GM21717 (cell line): Measurements from ENCODE around the gene ITPKC.

ENCODE experiments used
- ATAC-seq: cut with Tn5 transposase; IDR thresholded peaks from one replicate; pipeline ENCODE4 v1.9.1; 2021; ENCODE audit warnings: mild to moderate bottlenecking, moderate library complexity; ENCODE audit not compliant: unreplicated experiment

Gene ITPKC

DNA sequence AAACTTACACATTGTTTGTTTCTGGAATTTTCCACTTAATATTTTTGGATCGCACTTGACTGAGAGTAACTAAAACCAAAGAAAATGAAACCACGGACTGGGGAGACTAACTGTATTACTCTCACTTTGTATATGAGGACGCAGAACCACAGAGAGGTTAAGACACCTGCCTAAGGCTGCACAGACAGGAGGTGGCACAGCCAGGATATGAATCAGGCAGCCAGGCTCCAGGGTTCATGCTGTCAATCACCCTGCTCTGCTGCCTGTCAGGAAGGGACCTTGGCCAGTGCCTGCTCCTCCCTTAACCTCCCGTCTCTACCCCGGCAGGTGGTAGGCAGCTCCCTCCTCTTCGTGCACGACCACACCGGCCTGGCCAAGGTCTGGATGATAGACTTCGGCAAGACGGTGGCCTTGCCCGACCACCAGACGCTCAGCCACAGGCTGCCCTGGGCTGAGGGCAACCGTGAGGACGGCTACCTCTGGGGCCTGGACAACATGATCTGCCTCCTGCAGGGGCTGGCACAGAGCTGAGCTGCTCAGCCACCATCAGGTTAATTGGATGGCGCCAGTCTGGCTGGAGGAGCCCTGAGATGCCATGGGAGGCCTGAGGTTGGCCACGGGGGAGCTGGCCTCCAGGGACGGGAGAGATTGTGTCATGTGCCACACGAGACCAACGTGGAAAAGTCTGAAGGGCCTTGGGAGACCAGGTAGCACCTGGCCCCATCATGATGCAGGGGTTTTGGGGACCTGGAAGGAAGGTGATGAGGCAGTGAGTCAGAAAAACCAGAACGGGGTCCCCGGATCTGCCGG lies 22.3 kb downstream of the ITPKC start:
- no peak for ATAC-seq

DNA sequence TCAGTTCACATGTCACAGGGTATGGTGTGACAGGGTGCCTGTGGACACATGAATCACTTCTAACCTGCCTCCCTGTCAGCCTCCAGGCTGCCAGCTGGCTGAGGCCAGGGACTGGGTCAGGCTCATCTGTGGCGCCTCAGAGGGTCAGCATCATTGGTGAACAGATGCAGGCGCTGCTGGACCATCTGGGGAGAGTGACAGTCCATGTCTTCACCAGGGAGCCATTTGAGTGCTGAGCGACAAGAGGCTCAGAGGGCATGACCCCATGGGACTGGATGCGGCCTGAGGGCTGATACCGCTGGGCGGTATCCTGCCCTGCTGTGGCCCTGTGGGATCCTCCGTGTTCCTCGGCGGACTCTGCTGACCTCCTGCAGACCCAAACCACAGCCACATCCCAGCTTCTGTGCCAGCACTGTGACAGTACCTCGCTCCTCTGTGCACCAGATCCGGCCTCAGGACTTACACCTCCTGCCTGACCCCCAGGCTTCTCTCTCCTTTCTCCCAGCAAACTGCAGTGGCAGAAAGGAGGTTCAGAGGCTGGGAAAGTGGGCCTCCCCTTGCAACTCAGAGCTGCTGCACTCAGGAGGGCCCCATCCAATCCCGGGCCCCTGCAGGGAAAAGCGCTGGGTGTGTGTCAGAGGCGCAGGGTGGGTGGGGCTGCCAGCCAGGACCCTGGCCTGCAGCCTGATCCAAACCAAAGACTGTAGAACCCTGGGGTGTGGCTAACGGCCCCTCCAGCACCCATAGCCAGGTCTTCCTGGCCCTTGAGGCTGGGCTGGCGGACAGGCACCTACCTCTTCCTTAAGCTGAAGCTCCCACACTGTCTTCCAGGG lies 23.2 kb downstream of the ITPKC start:
- ATAC-seq, result no peak

DNA sequence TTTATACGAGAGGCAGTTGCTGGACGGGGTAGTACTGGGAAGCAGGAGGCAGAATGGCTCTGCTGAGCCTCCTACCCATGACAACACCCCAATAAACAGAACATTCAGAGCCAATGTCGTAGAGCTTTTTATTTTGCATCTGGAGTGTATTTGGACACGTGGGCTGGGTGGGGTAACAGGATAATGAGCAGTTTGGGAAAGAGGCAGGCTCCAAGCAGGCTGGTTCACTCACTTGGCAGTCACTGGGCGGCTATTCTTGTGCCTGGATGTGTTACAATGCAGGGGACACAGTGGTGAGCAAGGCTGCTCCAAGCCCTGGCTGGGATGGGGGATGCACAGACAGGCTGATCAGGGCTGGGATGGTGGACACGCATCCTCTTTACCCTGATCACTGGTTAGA lies 23.8 kb downstream of the ITPKC start:
- no peak for ATAC-seq

DNA sequence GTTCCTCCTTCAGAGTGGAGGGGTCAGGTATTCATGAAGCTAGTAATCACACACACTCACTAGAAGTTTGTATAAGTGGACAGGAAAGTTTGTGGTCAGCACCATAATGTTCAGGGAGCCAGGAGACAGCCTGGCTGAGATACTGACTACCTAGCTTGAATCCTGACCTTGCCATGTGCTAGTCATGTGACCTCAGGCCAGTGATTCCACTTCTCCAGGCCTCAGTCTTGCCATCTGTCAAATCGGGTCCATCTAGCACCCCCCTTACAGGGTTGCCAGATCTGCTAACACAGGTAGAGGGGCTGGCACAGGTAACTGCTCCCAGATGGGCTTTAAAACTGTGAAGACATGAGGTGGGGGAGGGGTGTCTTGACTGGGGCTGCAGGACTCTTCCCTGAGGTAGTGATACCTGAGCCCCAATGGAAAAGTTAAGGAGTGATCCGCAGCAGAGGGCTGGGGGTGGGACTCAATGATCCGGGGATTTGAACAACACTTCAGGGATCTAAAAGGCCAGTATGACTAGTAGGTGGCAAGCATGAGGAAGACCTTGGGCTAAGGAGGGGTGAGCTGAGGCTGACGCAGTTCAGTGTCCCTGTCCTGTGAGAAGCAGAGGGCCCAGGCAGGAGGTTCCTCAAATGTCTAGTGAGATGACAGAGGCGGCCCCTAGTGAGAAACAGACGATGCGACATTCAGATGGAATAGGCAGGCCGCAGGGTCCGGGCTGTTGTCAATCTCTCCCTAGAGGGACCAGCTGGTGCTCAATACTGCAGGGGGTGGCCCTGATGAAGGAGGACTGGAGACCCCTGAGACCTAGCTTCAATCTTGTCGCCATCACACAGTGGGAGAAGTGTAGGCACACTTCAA lies 24.8 kb downstream of the ITPKC start:
- ATAC-seq, result no peak

GRCh38 chr19:40742477-40742876 lies 25.6 kb downstream of the ITPKC start:
- ATAC-seq, result no peak

- no peak for ATAC-seq
Measured at GRCh38 chr19:40742886-40743285, 26.0 kb downstream of the ITPKC start.

DNA sequence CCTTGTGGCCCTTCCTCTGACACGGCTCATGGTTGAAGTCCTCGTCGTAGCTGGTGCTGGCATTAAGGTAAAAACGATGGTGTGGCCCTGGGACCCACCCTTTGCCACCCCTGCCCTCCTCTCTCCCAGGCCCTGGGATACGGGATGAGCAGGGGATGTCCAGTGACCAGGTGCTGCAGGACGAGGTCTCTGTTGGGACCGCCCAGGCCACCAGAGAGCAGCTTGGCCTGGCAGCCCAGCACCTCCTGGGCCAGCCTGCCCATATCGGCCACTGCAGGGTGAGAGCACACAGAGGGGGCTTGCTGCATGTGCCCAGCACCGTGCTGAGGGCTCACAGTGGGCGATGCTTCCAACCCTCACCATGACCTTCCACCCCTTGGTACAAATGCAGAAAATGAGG lies 27.0 kb downstream of the ITPKC start:
- no peak for ATAC-seq

DNA sequence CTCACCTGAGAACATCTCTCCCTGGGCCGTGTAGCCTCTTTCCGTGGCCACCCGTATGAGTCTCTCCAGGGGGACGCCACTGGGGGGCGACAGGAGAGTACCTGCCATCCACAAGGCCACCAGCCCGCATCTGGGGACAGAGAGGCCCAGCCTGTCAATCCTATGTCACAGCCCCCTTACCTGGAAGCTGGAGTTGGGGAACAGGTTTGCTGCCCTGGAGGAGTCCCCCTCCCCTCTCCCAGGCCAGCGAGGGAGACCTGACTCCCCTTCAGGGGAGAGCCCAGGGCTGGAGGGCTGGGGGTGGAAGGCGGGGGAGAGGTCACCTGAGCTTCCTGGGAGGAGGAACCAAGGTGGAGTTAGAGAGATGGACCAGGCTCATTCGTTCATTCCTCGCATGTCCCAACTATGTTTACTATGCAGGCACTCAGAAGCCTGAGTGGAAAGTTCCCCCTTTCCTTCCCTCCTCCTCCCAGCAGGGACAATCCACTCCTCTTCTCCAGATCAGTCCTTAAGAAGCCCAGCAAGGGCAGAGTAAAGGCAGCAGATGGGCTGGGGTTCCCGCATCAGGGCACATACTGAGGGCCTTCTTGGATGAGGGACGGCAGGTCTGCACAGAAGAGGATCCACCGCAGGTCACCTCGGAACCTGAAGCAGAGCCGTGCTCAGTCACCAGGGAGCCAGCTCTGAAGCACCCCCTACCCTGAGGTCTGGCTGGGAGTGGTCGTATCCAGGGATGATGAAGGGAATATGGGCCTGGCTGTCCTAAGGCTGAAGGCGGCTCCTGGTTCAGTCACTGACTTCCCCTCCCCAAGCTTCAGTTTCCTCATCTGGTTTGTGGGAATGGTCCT lies 27.9 kb downstream of the ITPKC start:
- no peak for ATAC-seq

GRCh38 chr19:40745402-40745780 lies 28.5 kb downstream of the ITPKC start:
- ATAC-seq, result no peak

- ATAC-seq, result no peak
Measured at GRCh38 chr19:40747536-40747935, 30.6 kb downstream of the ITPKC start.

GRCh38 chr19:40750058-40750873 lies 33.4 kb downstream of the ITPKC start, which contains the start of gene ACTMAP:
TSS of gene ACTMAP (minus strand) at chr19:40750477. CDS start at chr19:40749803, 674 bp downstream.
- peak; percentile 79 for ATAC-seq

GRCh38 chr19:40750874-40751537 lies 34.1 kb downstream of the ITPKC start, which contains the start of gene SNRPA:
TSS of gene SNRPA (plus strand) at chr19:40751203. CDS start at chr19:40751409, 206 bp downstream.
- ATAC-seq, result peak; percentile 58

DNA sequence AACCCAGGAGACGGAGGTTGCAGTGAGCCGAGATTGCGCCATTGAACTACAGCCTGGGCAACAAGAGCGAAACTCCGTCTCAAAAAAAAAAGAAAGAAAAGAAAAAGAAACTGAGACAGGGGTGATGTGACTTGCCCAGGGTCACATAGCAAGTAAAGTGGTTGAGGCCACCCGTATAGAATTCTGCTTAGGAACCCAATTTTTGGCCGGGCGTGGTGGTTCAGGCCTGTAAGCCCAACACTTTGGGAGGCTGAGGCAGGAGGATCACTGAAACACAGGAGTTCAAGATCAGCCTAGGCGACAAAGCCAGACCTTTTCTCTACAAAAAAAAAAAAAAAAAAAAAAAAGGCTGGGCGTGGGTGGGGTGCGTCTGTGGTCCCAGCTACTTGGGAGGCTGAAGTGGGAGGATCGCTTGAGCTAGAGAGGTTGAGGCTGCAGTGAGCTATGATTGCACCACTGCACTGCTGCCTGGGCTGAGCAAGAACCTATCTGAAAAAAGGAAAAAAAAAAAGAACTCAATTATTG lies 35.4 kb downstream of the ITPKC start:
- ATAC-seq, result no peak

- no peak for ATAC-seq
Measured at GRCh38 chr19:40754611-40755247, 37.8 kb downstream of the ITPKC start.

DNA sequence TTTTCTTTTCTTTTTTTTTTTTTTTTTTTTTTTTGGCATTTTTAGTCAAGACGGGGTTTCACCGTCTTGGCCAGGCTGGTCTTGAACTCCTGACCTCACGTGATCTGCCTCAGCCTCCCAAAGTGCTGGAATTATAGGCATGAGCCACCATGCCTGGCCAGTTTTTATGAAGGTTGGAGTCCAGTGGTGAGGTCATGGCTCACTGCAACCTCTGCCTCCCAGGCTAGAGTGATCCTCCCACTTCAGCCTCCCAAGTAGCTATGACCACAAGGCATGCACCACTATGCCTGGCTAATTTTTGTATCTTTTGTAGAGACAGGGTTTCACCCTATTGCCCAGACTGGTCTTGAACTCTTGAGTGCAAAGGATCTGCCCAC lies 38.3 kb downstream of the ITPKC start:
- ATAC-seq, result no peak

GRCh38 chr19:40755791-40756190 lies 38.9 kb downstream of the ITPKC start:
- ATAC-seq, result no peak

DNA sequence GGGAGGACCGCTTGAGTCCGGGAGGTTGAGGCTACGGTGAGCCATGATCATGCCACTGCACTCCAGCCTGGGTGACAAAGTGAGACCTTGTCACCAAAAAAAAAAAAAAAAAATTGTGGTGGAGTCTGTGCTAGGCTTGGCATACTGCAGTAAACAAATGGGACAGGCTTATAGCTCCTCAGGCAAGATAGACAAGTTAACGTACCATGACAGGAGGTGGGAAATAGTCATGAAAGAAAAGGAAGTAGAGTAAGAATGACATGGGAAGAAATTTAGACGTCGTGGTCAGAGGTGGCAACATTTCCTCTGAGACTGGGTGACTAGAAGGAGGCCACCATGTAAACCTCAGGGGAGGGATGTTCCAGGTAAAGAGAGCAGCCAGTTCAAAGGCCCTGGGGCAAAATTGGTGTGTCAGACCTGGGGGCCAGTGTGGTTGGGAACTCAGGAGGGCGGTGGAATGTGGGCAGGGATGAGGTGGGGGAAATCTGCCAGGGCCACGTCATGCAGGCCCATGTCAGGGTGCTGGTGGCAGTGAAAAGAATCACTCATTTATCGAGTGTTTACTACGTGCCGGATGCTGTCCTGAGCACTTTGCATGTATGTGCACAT lies 39.7 kb downstream of the ITPKC start:
- no peak for ATAC-seq

GRCh38 chr19:40758491-40758890 lies 41.6 kb downstream of the ITPKC start:
- no peak for ATAC-seq
